Chondrocyte (in vitro differentiated cells): ENCODE measurements around the gene MGME1. TPM values are rescaled to one million over a fixed set of nuclear protein-coding genes. Genes with fewer than 3 reads are reported as not detected.

Experiments used
- DNase-seq: peaks from one replicate; pipeline ENCODE4 v3.0.0; 2021; ENCODE audit warnings: mixed read lengths, low spot score
- H3K27ac Mint-ChIP-seq: one replicate; pipeline ENCODE4 v1.8.0; 2021; ENCODE audit warnings: mild to moderate bottlenecking, moderate library complexity, mixed read lengths; ENCODE audit not compliant: unreplicated experiment
- H3K27me3 Mint-ChIP-seq: 2 replicates; pipeline ENCODE4 v1.8.0; 2021; ENCODE audit warnings: low read depth, mixed read lengths
- H3K36me3 Mint-ChIP-seq: 2 replicates; pipeline ENCODE4 v1.8.0; 2021; ENCODE audit warnings: low read depth, mixed read lengths
- H3K4me1 Mint-ChIP-seq: 2 replicates; pipeline ENCODE4 v1.8.0; 2021; ENCODE audit warnings: low read depth, mild to moderate bottlenecking, mixed read lengths
- H3K4me3 Mint-ChIP-seq: one replicate; pipeline ENCODE4 v1.8.0; 2021; ENCODE audit warnings: mild to moderate bottlenecking, moderate library complexity, mixed read lengths; ENCODE audit not compliant: unreplicated experiment
- H3K9me3 Mint-ChIP-seq: 2 replicates; pipeline ENCODE4 v1.8.0; 2021; ENCODE audit warnings: low read depth, mixed read lengths
- total RNA-seq: library from RNA; stranded (reverse); gene quantifications from 3 replicates; pipeline ENCODE4 v1.2.1, GENCODE V29; 2021
- TF ChIP-seq, protein P1 (sequence below): fragments of 200-600 bp; sonication (generic); IDR thresholded peaks from 2 replicates; pipeline ENCODE4 v1.5.0; 2021; ENCODE audit warnings: antibody characterized with exemption, mild to moderate bottlenecking, moderate library complexity

MGME1 gene
- total RNA-seq, 1 donor from 2014 or later: 15.1 TPM

DNA sequence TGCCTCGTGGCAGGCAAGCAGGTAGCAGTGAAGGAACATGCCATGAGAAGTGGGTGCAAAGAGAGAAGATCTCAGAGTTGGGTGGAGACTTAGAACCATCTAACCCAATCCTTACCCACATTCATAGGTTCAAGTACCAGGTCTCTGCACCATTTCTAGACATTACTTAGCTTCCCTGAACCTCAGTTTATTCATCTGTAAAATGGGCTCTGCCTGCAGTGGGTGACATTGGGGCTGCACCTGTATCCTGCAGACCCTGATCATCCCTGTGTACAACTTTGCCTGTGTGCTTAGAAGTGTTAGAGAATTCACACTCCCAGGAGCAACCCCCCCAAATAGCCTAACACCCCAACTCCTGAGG is 42.9 kb upstream of the MGME1 start:
- H3K9me3 Mint-ChIP-seq: no peaks in the 10 kb centered on the region
- no peak overlapping the region for H3K4me3 Mint-ChIP-seq
- no peaks in the 10 kb centered on the region for H3K36me3 Mint-ChIP-seq
- no peaks in the 10 kb centered on the region for H3K27me3 Mint-ChIP-seq
- TF ChIP-seq, protein P1, sequence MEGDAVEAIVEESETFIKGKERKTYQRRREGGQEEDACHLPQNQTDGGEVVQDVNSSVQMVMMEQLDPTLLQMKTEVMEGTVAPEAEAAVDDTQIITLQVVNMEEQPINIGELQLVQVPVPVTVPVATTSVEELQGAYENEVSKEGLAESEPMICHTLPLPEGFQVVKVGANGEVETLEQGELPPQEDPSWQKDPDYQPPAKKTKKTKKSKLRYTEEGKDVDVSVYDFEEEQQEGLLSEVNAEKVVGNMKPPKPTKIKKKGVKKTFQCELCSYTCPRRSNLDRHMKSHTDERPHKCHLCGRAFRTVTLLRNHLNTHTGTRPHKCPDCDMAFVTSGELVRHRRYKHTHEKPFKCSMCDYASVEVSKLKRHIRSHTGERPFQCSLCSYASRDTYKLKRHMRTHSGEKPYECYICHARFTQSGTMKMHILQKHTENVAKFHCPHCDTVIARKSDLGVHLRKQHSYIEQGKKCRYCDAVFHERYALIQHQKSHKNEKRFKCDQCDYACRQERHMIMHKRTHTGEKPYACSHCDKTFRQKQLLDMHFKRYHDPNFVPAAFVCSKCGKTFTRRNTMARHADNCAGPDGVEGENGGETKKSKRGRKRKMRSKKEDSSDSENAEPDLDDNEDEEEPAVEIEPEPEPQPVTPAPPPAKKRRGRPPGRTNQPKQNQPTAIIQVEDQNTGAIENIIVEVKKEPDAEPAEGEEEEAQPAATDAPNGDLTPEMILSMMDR: no peak
- peaks cover 26% of the 10 kb centered on the region for H3K4me1 Mint-ChIP-seq
- no peak overlapping the region for H3K27ac Mint-ChIP-seq
- no peak for DNase-seq

- H3K27me3 Mint-ChIP-seq: no peaks in the 10 kb centered on the region
Measured at GRCh38 chr20:17928211-17928611, 40.6 kb upstream of the MGME1 start.

DNA sequence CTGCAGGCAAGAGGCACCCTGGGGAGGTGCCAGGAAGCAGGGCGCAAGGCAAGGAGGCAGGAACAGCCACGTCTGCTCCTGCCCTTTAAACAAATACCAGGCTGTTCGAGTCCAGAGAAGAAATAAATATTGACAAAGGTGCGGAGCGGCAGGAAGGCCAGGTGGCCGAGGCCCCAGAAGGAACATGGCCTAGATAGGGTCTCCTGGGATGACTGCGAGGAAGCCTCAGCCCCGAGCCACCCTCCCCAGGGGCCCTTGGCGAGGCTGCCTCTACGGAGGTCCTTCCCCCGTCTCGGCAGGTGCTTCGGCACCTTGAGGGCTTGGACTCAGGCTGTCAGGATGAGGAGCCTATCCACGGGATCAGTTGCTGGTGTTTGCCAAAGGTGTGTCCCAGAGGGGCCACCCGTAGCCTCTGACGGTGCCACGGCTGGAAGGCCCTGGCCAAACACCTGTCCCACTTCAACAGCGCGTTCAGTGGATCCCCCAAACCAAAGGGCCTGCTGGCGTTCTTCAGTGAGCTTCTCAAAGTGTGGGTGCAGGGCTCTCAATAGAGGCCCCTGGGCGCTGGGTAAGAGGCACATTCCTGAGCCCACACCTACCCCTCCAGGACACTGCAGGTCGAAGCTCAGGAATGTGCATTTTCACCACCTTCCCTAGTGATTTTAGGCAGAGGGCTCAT is 40.0 kb upstream of the MGME1 start:
- H3K4me3 Mint-ChIP-seq: no peak overlapping the region
- TF ChIP-seq, protein P1: no peak
- DNase-seq: no peak
- H3K36me3 Mint-ChIP-seq: peaks cover 4% of the 10 kb centered on the region
- peaks cover 3% of the 10 kb centered on the region for H3K9me3 Mint-ChIP-seq
- H3K27me3 Mint-ChIP-seq: no peaks in the 10 kb centered on the region
- peak overlapping the region; percentile 41 for H3K27ac Mint-ChIP-seq
- H3K4me1 Mint-ChIP-seq: peaks cover 38% of the 10 kb centered on the region

More at GRCh38 chr20:17928211-17928611, 40.6 kb upstream of the MGME1 start:
- H3K9me3 Mint-ChIP-seq: peaks cover 3% of the 10 kb centered on the region
- TF ChIP-seq, protein P1: no peak
- H3K4me1 Mint-ChIP-seq: peaks cover 32% of the 10 kb centered on the region
- no peak for DNase-seq
- H3K36me3 Mint-ChIP-seq: peaks cover 4% of the 10 kb centered on the region
- peak overlapping the region; percentile 41 for H3K27ac Mint-ChIP-seq
- H3K4me3 Mint-ChIP-seq: no peak overlapping the region

- Mint-ChIP-seq H3K27me3 (no peaks in the 10 kb centered on the region), H3K36me3 (peaks cover 4% of the 10 kb centered on the region), H3K4me3 (no peak overlapping the region), H3K9me3 (peaks cover 3% of the 10 kb centered on the region), H3K27ac (no peak overlapping the region), H3K4me1 (peaks cover 53% of the 10 kb centered on the region)
- no peak for DNase-seq
- TF ChIP-seq, protein P1: no peak
Measured at GRCh38 chr20:17931513-17931912, 37.3 kb upstream of the MGME1 start.

GRCh38 chr20:17932396-17932795 is 36.4 kb upstream of the MGME1 start:
- Mint-ChIP-seq H3K4me1 (peaks cover 62% of the 10 kb centered on the region), H3K27me3 (no peaks in the 10 kb centered on the region)

More at GRCh38 chr20:17932396-17932795, 36.4 kb upstream of the MGME1 start:
- Mint-ChIP-seq H3K36me3 (peaks cover 4% of the 10 kb centered on the region), H3K4me3 (no peak overlapping the region), H3K27ac (no peak overlapping the region), H3K9me3 (peaks cover 3% of the 10 kb centered on the region)
- DNase-seq: no peak
- TF ChIP-seq, protein P1: no peak
